GM21360 (cell line): ENCODE results near the gene NXN.
"Not testable (repeated sequence)": the region's sequence is repeated elsewhere in the genome, so short reads cannot be mapped to it uniquely, and the experiment has no call there.

Experiments
- ATAC-seq: cut with Tn5 transposase; IDR thresholded peaks from one replicate; pipeline ENCODE4 v1.9.1; 2021; ENCODE audit warnings: mild to moderate bottlenecking, moderate library complexity; ENCODE audit not compliant: unreplicated experiment

Gene NXN

GRCh38 chr17:956905-957304 lies 22.7 kb downstream of the NXN start:
- ATAC-seq = no peak

- ATAC-seq = no peak
These were observed 25.0 kb downstream of the NXN start for GRCh38 chr17:954431-955164.

- ATAC-seq = no peak
These were observed 25.8 kb downstream of the NXN start for GRCh38 chr17:953767-954166.

- not testable (repeated sequence) for ATAC-seq
These were observed 27.0 kb downstream of the NXN start for GRCh38 chr17:952592-952991.

GRCh38 chr17:951325-952132 lies 28.0 kb downstream of the NXN start:
- ATAC-seq = no peak

- no peak for ATAC-seq
These were observed 29.8 kb downstream of the NXN start for GRCh38 chr17:949623-950303.

GRCh38 chr17:948284-948852 lies 31.2 kb downstream of the NXN start:
- no peak for ATAC-seq

- ATAC-seq = no peak
These were observed 32.9 kb downstream of the NXN start for GRCh38 chr17:946510-947236.

GRCh38 chr17:945672-946071 lies 33.9 kb downstream of the NXN start:
- ATAC-seq = no peak

GRCh38 chr17:944266-944826 lies 35.2 kb downstream of the NXN start:
- ATAC-seq = no peak

- ATAC-seq = no peak
These were observed 44.1 kb downstream of the NXN start for GRCh38 chr17:935485-935884.

- no peak for ATAC-seq
These were observed 46.1 kb downstream of the NXN start for GRCh38 chr17:933312-934073.

- ATAC-seq = no peak
These were observed 49.3 kb downstream of the NXN start for GRCh38 chr17:930258-930657.

- no peak for ATAC-seq
These were observed 50.0 kb downstream of the NXN start for GRCh38 chr17:929586-929985.

- no peak for ATAC-seq
These were observed 51.7 kb downstream of the NXN start for GRCh38 chr17:927611-928461.

- no peak for ATAC-seq
These were observed 53.8 kb downstream of the NXN start for GRCh38 chr17:925817-926216.

- ATAC-seq = no peak
These were observed 54.7 kb downstream of the NXN start for GRCh38 chr17:924711-925475.

- ATAC-seq = not testable (repeated sequence)
These were observed 55.3 kb downstream of the NXN start for GRCh38 chr17:924306-924705.
